ENCODE measurements around the gene USF3. TPM values are rescaled to one million over a fixed set of nuclear protein-coding genes. Genes with fewer than 3 reads are reported as not detected.
A peak's percentile ranks its signal among the peaks of the same experiment; 100 is the strongest.

The USF3 gene
- total RNA-seq, 1 experiment from 2014 or later: 13.5 TPM

DNA sequence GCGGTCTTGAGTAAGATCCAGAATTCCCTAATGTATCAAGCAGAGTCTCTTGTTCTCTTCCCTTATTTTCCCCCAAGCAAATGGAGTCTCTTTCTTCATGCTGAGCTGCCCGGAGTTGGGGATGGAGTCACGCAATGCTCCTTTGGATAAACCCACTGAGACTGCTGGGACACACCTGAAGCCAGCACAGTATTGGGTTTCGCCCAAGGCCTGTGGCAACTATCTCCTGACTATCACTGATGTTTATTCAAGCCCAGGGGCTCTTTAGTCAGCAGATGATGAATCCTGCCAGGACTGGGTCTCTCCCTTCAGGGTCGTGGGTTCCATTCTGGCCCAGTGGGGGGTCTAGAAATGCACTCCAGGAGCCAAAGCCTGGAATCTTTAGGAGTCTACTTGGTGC, 11.3 kb downstream of the USF3 start:
- ATAC-seq: no peak
- Histone ChIP-seq H3K79me2 (ENCODE audit: insufficient read depth, low read length) (no peaks in the 10 kb centered on the region; the same call in 1 of the 2 replicates), H3K9ac (ENCODE audit: low read length) (no peak overlapping the region), H4K20me1 (ENCODE audit: insufficient read depth) (no peaks in the 10 kb centered on the region), H3K4me1 (ENCODE audit: control insufficient read depth in 1 of 2, insufficient read depth in 2 of 2, low read length in 2 of 2) (no peaks in the 10 kb centered on the region), H2AFZ (ENCODE audit: low read depth, low read length, poor library complexity, severe bottlenecking) (no peak overlapping the region), H3K36me3 (ENCODE audit: control insufficient read depth in 1 of 2, insufficient read depth in 2 of 2, low read length in 2 of 2) (no peaks in the 10 kb centered on the region), H3K9me2 (ENCODE audit: insufficient read depth) (no peaks in the 10 kb centered on the region), H3K4me2 (ENCODE audit: low read length) (no peak overlapping the region), H3K9me3 (ENCODE audit: control insufficient read depth in 1 of 2, insufficient read depth in 1 of 2, low read depth in 1 of 2, low read length in 2 of 2) (no peaks in the 10 kb centered on the region), H3K4me3 (replicated peaks in 1 of 2; ENCODE audit: low read depth in 1 of 2, low read length in 2 of 2) (no peak overlapping the region), H3K27ac (ENCODE audit: low read depth, low read length) (no peak overlapping the region), H3K27me3 (ENCODE audit: insufficient read depth, low read length) (no peaks in the 10 kb centered on the region)
- no TSS peak for BruUV-seq (replicated peaks)
- ChIA-PET POLR2A (no interaction called here), CTCF (no interaction called here), RAD21 (ENCODE audit: low non-redundant PET in 1 of 2, low total read pairs in 2 of 2, uncharacterized antibody in 2 of 2, unreplicated experiment in 2 of 2) (no interaction called here)
- TF ChIP-seq ZNF274 (IDR thresholded peaks at IDR 0.05; ENCODE audit: low read depth, low read length): no peak
- TF ChIP-seq ELF1 (IDR thresholded peaks at IDR 0.05; ENCODE audit: borderline replicate concordance, low read depth): no peak
- no peak for TF ChIP-seq POLR2AphosphoS5 (IDR thresholded peaks at IDR 0.05; ENCODE audit: low read depth, low read length)
- DNase-seq (ENCODE audit: low read depth, low spot score): no peak
- intact Hi-C loops (cut with micrococcal nuclease): no loop called here

DNA sequence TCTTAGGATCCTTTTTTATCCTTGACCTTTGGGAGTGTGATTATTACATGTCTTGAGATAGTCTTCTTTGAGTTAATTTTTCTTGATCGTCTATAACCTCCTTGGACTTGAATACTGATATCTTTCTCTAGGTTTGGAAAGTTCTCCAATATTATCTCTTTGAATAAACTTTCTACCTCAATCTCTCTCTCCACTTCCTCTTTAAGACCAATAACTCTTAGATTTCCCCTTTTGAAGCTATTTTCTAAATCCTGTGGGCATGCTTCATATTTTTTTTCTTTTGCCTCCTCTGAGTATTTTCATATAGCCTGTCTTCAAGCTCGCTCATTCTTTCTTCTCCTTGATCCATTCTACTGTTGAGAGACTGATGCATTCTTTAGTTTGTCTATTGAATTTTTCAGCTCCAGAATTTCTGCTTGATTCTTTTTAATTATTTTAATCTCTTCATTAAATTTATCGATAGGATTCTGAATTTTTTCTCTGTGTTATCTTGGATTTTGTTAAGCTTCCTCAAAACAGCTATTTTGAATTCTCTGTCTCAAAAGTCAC, 12.1 kb downstream of the USF3 start:
- ChIA-PET CTCF (no interaction called here), POLR2A (no interaction called here), RAD21 (ENCODE audit: low non-redundant PET in 1 of 2, low total read pairs in 2 of 2, uncharacterized antibody in 2 of 2, unreplicated experiment in 2 of 2) (no interaction called here)
- DNase-seq (ENCODE audit: low read depth, low spot score): no peak
- no peaks in the 10 kb centered on the region; the same call in 1 of the 2 replicates for H3K79me2 ChIP-seq (ENCODE audit: insufficient read depth, low read length)
- no peak overlapping the region for H3K27ac ChIP-seq (ENCODE audit: low read depth, low read length)
- TF ChIP-seq, protein P1, sequence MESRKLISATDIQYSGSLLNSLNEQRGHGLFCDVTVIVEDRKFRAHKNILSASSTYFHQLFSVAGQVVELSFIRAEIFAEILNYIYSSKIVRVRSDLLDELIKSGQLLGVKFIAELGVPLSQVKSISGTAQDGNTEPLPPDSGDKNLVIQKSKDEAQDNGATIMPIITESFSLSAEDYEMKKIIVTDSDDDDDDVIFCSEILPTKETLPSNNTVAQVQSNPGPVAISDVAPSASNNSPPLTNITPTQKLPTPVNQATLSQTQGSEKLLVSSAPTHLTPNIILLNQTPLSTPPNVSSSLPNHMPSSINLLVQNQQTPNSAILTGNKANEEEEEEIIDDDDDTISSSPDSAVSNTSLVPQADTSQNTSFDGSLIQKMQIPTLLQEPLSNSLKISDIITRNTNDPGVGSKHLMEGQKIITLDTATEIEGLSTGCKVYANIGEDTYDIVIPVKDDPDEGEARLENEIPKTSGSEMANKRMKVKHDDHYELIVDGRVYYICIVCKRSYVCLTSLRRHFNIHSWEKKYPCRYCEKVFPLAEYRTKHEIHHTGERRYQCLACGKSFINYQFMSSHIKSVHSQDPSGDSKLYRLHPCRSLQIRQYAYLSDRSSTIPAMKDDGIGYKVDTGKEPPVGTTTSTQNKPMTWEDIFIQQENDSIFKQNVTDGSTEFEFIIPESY (IDR thresholded peaks at IDR 0.05; ENCODE audit: extremely low read depth, insufficient replicate concordance, low read length): no peak
- TF ChIP-seq CBX3 (IDR thresholded peaks at IDR 0.05; ENCODE audit: low read depth): peak; percentile 29; the same call in 1 of the 2 replicates
- H4K20me1 ChIP-seq (ENCODE audit: insufficient read depth): no peaks in the 10 kb centered on the region
- H2AFZ ChIP-seq (ENCODE audit: low read depth, low read length, poor library complexity, severe bottlenecking): no peak overlapping the region
- no peak overlapping the region for H3K4me2 ChIP-seq (ENCODE audit: low read length)
- no peak for ATAC-seq
- H3K9me2 ChIP-seq (ENCODE audit: insufficient read depth): no peaks in the 10 kb centered on the region
- H3K9me3 ChIP-seq (ENCODE audit: control insufficient read depth in 1 of 2, insufficient read depth in 1 of 2, low read depth in 1 of 2, low read length in 2 of 2): no peaks in the 10 kb centered on the region
- BruUV-seq (replicated peaks): no TSS peak
- no peaks in the 10 kb centered on the region for H3K36me3 ChIP-seq (ENCODE audit: control insufficient read depth in 1 of 2, insufficient read depth in 2 of 2, low read length in 2 of 2)
- no peaks in the 10 kb centered on the region for H3K27me3 ChIP-seq (ENCODE audit: insufficient read depth, low read length)
- H3K9ac ChIP-seq (ENCODE audit: low read length): no peak overlapping the region
- no peaks in the 10 kb centered on the region for H3K4me1 ChIP-seq (ENCODE audit: control insufficient read depth in 1 of 2, insufficient read depth in 2 of 2, low read length in 2 of 2)
- intact Hi-C loops (cut with micrococcal nuclease): no loop called here
- H3K4me3 ChIP-seq (replicated peaks in 1 of 2; ENCODE audit: low read depth in 1 of 2, low read length in 2 of 2): no peak overlapping the region
